BE2C (cell line): ENCODE measurements around the gene UBE3B.

Experiments
- DNase-seq: peaks from one replicate; pipeline ENCODE4 v3.0.0-alpha.2; 2020
- H3K27me3 ChIP-seq: fragments of 250-450 bp; sonication (Bioruptor Pico); 2 replicates; pipeline ENCODE4 v1.5.1; 2020; ENCODE audit warnings: mild to moderate bottlenecking
- H3K36me3 ChIP-seq: fragments of 250-450 bp; sonication (Bioruptor Pico); 2 replicates; pipeline ENCODE4 v1.5.1; 2020; ENCODE audit warnings: mild to moderate bottlenecking
- H3K4me1 ChIP-seq: fragments of 250-450 bp; sonication (Bioruptor Pico); 2 replicates; pipeline ENCODE4 v1.5.1; 2020
- H3K4me3 ChIP-seq: 2 replicates; pipeline ENCODE4 v1.5.1; 2011; ENCODE audit warnings: low read depth, low read length
- H3K9me3 ChIP-seq: fragments of 250-450 bp; sonication (Bioruptor Pico); 2 replicates; pipeline ENCODE4 v1.5.1; 2020
- TF ChIP-seq, protein P1 (sequence below): IDR thresholded peaks from 2 replicates; pipeline ENCODE4 v1.5.1; 2012; ENCODE audit warnings: mild to moderate bottlenecking, low read depth, low read length

UBE3B gene

DNA sequence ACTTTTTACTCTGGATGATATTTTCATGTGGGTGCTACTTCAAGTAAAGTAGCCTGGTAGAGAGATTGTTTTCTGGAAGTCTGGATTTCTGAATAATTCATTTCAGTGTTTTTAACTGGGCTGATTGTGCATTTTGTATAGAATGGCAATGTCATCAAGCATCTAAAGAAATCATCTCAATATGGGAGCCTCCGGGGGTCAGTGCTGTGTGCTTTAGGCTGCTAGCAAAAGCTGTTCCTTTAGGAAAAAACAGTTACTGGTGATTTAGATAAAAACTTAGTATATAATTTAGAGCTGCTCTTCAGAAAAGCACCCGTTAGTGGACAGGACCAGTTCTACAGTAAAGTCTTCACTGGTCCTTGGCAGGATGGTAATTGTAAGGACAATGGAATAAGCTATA is 5.1 kb downstream of the UBE3B start:
- TF ChIP-seq, protein P1, sequence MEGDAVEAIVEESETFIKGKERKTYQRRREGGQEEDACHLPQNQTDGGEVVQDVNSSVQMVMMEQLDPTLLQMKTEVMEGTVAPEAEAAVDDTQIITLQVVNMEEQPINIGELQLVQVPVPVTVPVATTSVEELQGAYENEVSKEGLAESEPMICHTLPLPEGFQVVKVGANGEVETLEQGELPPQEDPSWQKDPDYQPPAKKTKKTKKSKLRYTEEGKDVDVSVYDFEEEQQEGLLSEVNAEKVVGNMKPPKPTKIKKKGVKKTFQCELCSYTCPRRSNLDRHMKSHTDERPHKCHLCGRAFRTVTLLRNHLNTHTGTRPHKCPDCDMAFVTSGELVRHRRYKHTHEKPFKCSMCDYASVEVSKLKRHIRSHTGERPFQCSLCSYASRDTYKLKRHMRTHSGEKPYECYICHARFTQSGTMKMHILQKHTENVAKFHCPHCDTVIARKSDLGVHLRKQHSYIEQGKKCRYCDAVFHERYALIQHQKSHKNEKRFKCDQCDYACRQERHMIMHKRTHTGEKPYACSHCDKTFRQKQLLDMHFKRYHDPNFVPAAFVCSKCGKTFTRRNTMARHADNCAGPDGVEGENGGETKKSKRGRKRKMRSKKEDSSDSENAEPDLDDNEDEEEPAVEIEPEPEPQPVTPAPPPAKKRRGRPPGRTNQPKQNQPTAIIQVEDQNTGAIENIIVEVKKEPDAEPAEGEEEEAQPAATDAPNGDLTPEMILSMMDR, result no peak
- H3K4me1 ChIP-seq, result no peaks in the 10 kb centered on the region; the same call in 1 of the 2 replicates
- no peak overlapping the region for H3K4me3 ChIP-seq
- no peak for DNase-seq
- no peaks in the 10 kb centered on the region for H3K9me3 ChIP-seq
- H3K27me3 ChIP-seq, result no peaks in the 10 kb centered on the region
- peaks cover 19% of the 10 kb centered on the region for H3K36me3 ChIP-seq

DNA sequence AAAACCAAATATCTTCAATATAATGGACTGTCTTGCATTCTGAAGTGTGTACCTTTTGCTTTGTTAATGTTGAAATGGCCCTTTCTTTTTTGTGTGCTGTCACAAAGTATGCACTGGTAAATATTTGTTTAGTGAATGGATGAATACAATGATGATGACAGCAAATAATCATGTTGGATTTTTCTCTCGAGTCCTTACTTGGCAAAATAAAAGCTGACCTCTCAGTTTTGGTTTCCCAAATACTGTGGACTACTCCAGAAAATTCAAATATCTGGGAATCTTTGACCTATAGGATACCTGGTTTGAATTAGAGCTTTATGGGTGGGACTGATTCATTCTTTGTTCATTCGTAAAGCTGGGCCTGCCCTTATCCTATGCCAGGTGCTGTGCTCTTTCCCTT is 5.5 kb downstream of the UBE3B start:
- H3K9me3 ChIP-seq, result no peaks in the 10 kb centered on the region
- TF ChIP-seq, protein P1, result no peak
- peaks cover 22% of the 10 kb centered on the region for H3K36me3 ChIP-seq
- H3K4me3 ChIP-seq, result no peak overlapping the region
- no peaks in the 10 kb centered on the region for H3K27me3 ChIP-seq
- H3K4me1 ChIP-seq, result no peaks in the 10 kb centered on the region; the same call in 1 of the 2 replicates
- no peak for DNase-seq

DNA sequence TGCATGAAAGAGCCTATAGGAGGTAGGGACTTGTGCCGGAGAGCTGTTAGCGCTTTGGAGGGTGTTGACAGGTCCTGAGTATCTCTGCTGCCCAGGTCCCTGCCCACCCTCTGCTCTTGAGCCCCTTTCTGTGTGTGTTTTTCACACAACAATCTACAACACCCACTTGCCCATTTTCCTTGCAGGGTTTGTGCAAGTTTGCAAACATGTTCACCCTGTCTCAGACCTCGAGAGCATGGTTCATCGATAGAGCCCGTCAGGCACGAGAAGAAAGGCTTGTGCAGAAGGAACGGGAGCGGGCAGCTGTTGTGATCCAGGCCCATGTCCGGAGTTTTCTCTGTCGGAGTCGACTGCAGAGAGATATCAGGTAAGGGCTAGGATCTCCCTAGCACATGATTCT is 5.9 kb downstream of the UBE3B start:
- Histone ChIP-seq H3K4me3 (no peak overlapping the region), H3K27me3 (no peaks in the 10 kb centered on the region), H3K9me3 (no peaks in the 10 kb centered on the region), H3K36me3 (peaks cover 27% of the 10 kb centered on the region), H3K4me1 (no peaks in the 10 kb centered on the region; the same call in 1 of the 2 replicates)
- DNase-seq, result no peak
- TF ChIP-seq, protein P1, result no peak

DNA sequence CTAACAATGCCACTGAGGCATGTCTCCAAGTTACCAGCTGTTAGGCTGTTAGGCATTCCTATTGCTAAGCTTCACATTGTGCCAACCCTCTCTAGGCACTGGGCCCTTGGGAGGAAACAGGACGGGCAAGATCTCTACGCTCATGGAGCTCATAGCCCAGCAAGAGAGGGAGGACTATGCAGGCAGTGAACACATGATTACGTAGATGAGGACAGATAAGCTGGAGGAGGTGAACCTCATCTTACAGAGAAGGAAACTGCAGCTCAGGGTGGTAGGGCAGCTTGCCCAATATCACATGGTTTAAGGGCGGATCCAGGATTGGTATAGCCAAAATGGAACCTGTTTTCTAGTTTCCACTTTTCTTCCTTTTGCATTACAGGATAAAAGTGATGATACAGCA is 7.8 kb downstream of the UBE3B start:
- Histone ChIP-seq H3K36me3 (peaks cover 45% of the 10 kb centered on the region), H3K27me3 (no peaks in the 10 kb centered on the region), H3K4me3 (no peak overlapping the region), H3K4me1 (no peaks in the 10 kb centered on the region; the same call in 1 of the 2 replicates), H3K9me3 (no peaks in the 10 kb centered on the region)
- TF ChIP-seq, protein P1, result no peak
- DNase-seq, result no peak

DNA sequence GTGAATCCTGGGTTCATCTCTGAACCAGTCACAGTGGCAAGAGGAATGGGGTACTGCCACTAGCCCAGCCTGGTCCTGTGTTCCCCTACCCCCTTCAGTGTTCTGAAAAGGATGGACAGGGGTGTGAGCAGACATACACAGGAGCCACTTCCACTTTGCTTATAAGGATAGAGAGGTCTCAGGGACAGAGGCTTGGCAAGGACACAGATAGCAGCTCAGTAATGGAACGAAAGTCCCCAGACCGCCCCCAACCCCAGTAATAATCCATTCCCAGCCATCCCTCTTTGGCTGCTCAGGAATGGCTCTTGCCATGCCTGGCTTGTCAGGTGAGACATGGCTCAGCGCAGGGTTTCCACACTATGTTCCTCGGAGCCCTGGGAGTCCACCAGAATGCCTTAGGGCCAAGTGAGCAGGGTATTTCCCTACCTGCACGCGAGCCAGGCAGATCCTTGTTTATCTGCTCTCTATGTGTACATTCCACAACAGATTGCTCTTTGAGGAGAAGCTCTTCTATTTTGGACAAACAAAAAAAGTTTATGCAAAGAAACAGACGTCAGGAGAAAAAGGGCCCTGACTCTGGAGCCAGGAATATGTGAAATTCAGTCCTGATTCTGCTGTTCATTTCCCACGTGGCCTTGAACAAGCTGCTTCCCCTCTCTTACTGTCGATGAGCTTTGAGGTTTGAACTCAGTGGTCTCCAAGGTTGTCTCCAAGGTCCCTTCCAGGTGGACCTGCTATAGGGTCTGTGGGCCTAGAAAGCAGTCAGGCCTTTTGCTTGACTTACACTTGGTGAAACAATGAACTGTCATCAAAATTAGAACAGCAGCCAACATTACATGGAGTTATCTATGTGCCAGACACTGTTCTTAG is 10.0 kb downstream of the UBE3B start:
- Histone ChIP-seq H3K36me3 (peaks cover 48% of the 10 kb centered on the region), H3K9me3 (no peaks in the 10 kb centered on the region), H3K27me3 (no peaks in the 10 kb centered on the region), H3K4me1 (no peaks in the 10 kb centered on the region; the same call in 1 of the 2 replicates), H3K4me3 (no peak overlapping the region)
- TF ChIP-seq, protein P1, result no peak
- DNase-seq, result no peak

DNA sequence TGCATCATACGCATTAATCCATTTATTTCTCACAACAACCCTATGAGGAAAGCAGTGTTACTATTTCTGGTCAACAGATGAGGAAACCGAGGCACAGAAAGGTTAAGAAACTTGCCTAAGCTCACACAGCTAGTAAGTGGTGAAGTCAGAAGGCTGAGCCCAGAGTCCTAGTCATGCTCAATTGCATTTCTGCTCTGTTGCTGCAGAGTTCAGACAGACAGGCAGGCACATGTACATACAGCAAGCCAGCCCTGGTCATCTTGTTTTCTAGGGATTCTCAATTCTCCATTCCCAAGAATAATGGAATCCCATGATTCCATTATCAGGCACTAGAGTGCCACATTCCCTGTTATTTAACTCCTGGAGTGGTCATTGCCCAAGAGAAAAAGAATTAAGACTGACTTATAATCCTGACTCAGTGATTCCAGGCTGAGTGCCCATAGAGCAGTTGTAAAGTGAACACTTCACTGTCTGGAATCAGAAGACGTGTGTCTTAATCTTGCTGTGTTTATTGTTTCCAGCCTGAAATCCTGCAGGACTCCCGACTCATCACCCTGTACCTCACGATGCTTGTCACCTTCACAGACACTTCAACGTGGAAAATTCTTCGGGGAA is 10.7 kb downstream of the UBE3B start:
- no peak for DNase-seq
- Histone ChIP-seq H3K36me3 (peaks cover 48% of the 10 kb centered on the region), H3K4me3 (no peak overlapping the region), H3K4me1 (no peaks in the 10 kb centered on the region; the same call in 1 of the 2 replicates), H3K9me3 (no peaks in the 10 kb centered on the region), H3K27me3 (no peaks in the 10 kb centered on the region)
- TF ChIP-seq, protein P1, result no peak
